Activated CD8-positive, alpha-beta T cell treated with anti-CD3 and anti-CD28 coated beads, Interleukin-2, amount 10 ng/mL, durations not matched to agents 7 days and 5 days (primary cell): ENCODE measurements around the gene SHKBP1. TPM values are rescaled to one million over a fixed set of nuclear protein-coding genes. Genes with fewer than 3 reads are reported as not detected.
A peak's percentile ranks its signal among the peaks of the same experiment; 100 is the strongest.

Experiments used
- ATAC-seq: fragments of 150-1000 bp; cut with Tn5 transposase; one replicate; pipeline ENCODE4 v1.10.0; 2021; ENCODE audit warnings: moderate library complexity
- CTCF ChIA-PET: fragments of 350-600 bp; sonication (Branson Sonifier 250); formaldehyde crosslinking; loops from one replicate; lab custom pipeline; 2021; ENCODE audit warnings: antibody characterized with exemption; lab: Charles Lee
- POLR2A ChIA-PET: fragments of 350-600 bp; sonication (Branson Sonifier 250); formaldehyde crosslinking; loops from one replicate; lab custom pipeline; 2021; ENCODE audit warnings: antibody characterized with exemption; lab: Charles Lee
- DNase-seq: peaks from one replicate; pipeline ENCODE4 v3.0.0-alpha.2; 2020
- H3K27ac Mint-ChIP-seq: one replicate; pipeline ENCODE4 v1.8.0; 2021; ENCODE audit warnings: mild to moderate bottlenecking, mixed read lengths
- H3K27me3 Mint-ChIP-seq: one replicate; pipeline ENCODE4 v1.8.0; 2021; ENCODE audit warnings: low read depth, mixed read lengths
- H3K36me3 Mint-ChIP-seq: one replicate; pipeline ENCODE4 v1.8.0; 2021; ENCODE audit warnings: low read depth, mixed read lengths
- H3K4me1 Mint-ChIP-seq: one replicate; pipeline ENCODE4 v1.8.0; 2021; ENCODE audit warnings: low read depth, mixed read lengths
- H3K4me3 Mint-ChIP-seq: one replicate; pipeline ENCODE4 v1.8.0; 2021; ENCODE audit warnings: mild to moderate bottlenecking, mixed read lengths
- H3K9me3 Mint-ChIP-seq: one replicate; pipeline ENCODE4 v1.8.0; 2022; ENCODE audit warnings: mixed read lengths; ENCODE audit not compliant: insufficient read depth
- total RNA-seq, 2 experiments: library from RNA; stranded (reverse); gene quantifications; one replicate each; pipeline ENCODE4 v1.2.3, GENCODE V29; 2021

The SHKBP1 gene
- total RNA-seq: 100 to 1,000 TPM; 116 to 124 TPM

GRCh38 chr19:40576585-40577451 is at the start of gene SHKBP1:
Gene SHKBP1 (plus strand): TSS chr19:40576873. CDS start chr19:40576900, 27 bp downstream.
- ATAC-seq (peak; percentile 100), DNase-seq (peak; percentile 96)
- Mint-ChIP-seq H3K36me3 (peaks cover 23% of the 10 kb centered on the region), H3K4me1 (peaks cover 20% of the 10 kb centered on the region), H3K4me3 (peak within 1 kb of the TSS; percentile 72), H3K9me3 (no peaks in the 10 kb centered on the region), H3K27me3 (no peaks in the 10 kb centered on the region), H3K27ac (peak within 1 kb of the TSS; percentile 82)
- CTCF ChIA-PET: interaction anchor here (1.7 kb wide), 1 partner anchor 27 kb away, joined by 6 read pairs; no protein-coding TSS in a partner anchor
- POLR2A ChIA-PET: no interaction called here

- POLR2A ChIA-PET: no interaction called here
- H3K4me3 Mint-ChIP-seq: no peak overlapping the region
- CTCF ChIA-PET: no interaction called here
- DNase-seq: no peak
- H3K27me3 Mint-ChIP-seq: peaks cover 22% of the 10 kb centered on the region
- no peak for ATAC-seq
- H3K27ac Mint-ChIP-seq: no peak overlapping the region
- peaks cover 14% of the 10 kb centered on the region for H3K4me1 Mint-ChIP-seq
- no peaks in the 10 kb centered on the region for H3K9me3 Mint-ChIP-seq
- H3K36me3 Mint-ChIP-seq: no peaks in the 10 kb centered on the region
Measured at GRCh38 chr19:40528078-40528477, 48.6 kb upstream of the SHKBP1 start.

- H3K4me3 Mint-ChIP-seq: no peak overlapping the region
- H3K9me3 Mint-ChIP-seq: no peaks in the 10 kb centered on the region
- no peak for DNase-seq
- CTCF ChIA-PET: interaction anchor here (0.9 kb wide), 1 partner anchor 224 kb away, joined by 3 read pairs; no protein-coding TSS in a partner anchor
- peaks cover 14% of the 10 kb centered on the region for H3K4me1 Mint-ChIP-seq
- POLR2A ChIA-PET: no interaction called here
- no peaks in the 10 kb centered on the region for H3K36me3 Mint-ChIP-seq
- ATAC-seq: no peak
- H3K27me3 Mint-ChIP-seq: peaks cover 24% of the 10 kb centered on the region
- H3K27ac Mint-ChIP-seq: no peak overlapping the region
Measured at GRCh38 chr19:40528533-40529092, 48.1 kb upstream of the SHKBP1 start.

- POLR2A ChIA-PET: no interaction called here
- no peak overlapping the region for H3K27ac Mint-ChIP-seq
Measured at GRCh38 chr19:40529093-40529954, 47.3 kb upstream of the SHKBP1 start.

GRCh38 chr19:40530091-40530901 is 46.4 kb upstream of the SHKBP1 start:
- ChIA-PET POLR2A (no interaction called here), CTCF (interaction anchor here (1.0 kb wide), 2 partner anchors 29 to 67 kb away, joined by 3 read pairs; no protein-coding TSS in a partner anchor)
- no peaks in the 10 kb centered on the region for H3K36me3 Mint-ChIP-seq
- peaks cover 14% of the 10 kb centered on the region for H3K4me1 Mint-ChIP-seq
- H3K27me3 Mint-ChIP-seq: peaks cover 23% of the 10 kb centered on the region
- no peak overlapping the region for H3K27ac Mint-ChIP-seq
- DNase-seq (peak; percentile 43), ATAC-seq (no peak)
- H3K4me3 Mint-ChIP-seq: no peak overlapping the region
- no peaks in the 10 kb centered on the region for H3K9me3 Mint-ChIP-seq

More at GRCh38 chr19:40529093-40529954, 47.3 kb upstream of the SHKBP1 start:
- peaks cover 14% of the 10 kb centered on the region for H3K4me1 Mint-ChIP-seq
- H3K9me3 Mint-ChIP-seq: no peaks in the 10 kb centered on the region
- peaks cover 27% of the 10 kb centered on the region for H3K27me3 Mint-ChIP-seq
- CTCF ChIA-PET: interaction anchor here (0.9 to 1.0 kb wide), 3 partner anchors 28 to 225 kb away, joined by 3 read pairs; no protein-coding TSS in a partner anchor
- peak; percentile 75 for ATAC-seq
- peak; percentile 91 for DNase-seq
- peak overlapping the region; percentile 44 for H3K4me3 Mint-ChIP-seq
- H3K36me3 Mint-ChIP-seq: no peaks in the 10 kb centered on the region

- no peaks in the 10 kb centered on the region for H3K9me3 Mint-ChIP-seq
- no peak overlapping the region for H3K4me3 Mint-ChIP-seq
- H3K27ac Mint-ChIP-seq: no peak overlapping the region
- peaks cover 25% of the 10 kb centered on the region for H3K27me3 Mint-ChIP-seq
- CTCF ChIA-PET: interaction anchor here (0.6 to 2.1 kb wide), 3 partner anchors 10 to 40 kb away, joined by 3 to 9 read pairs (median 3); no protein-coding TSS in a partner anchor
- H3K4me1 Mint-ChIP-seq: peaks cover 14% of the 10 kb centered on the region
- H3K36me3 Mint-ChIP-seq: no peaks in the 10 kb centered on the region
- ATAC-seq (no peak), DNase-seq (no peak)
- POLR2A ChIA-PET: no interaction called here
Measured at GRCh38 chr19:40533508-40533907, 43.2 kb upstream of the SHKBP1 start.

GRCh38 chr19:40534148-40534547 is 42.5 kb upstream of the SHKBP1 start:
- peaks cover 10% of the 10 kb centered on the region for H3K4me1 Mint-ChIP-seq
- no peaks in the 10 kb centered on the region for H3K9me3 Mint-ChIP-seq
- H3K27me3 Mint-ChIP-seq: peaks cover 25% of the 10 kb centered on the region
- POLR2A ChIA-PET: no interaction called here
- CTCF ChIA-PET: interaction anchor here (0.6 to 1.0 kb wide), 3 partner anchors 39 to 928 kb away, joined by 3 to 6 read pairs (median 4); no protein-coding TSS in a partner anchor
- no peak overlapping the region for H3K27ac Mint-ChIP-seq
- DNase-seq (no peak), ATAC-seq (no peak)
- H3K4me3 Mint-ChIP-seq: no peak overlapping the region
- no peaks in the 10 kb centered on the region for H3K36me3 Mint-ChIP-seq

- Mint-ChIP-seq H3K27ac (no peak overlapping the region), H3K4me1 (no peaks in the 10 kb centered on the region), H3K27me3 (peaks cover 2% of the 10 kb centered on the region)
Measured at GRCh38 chr19:40539070-40539469, 37.6 kb upstream of the SHKBP1 start.

GRCh38 chr19:40542202-40542859 is 34.3 kb upstream of the SHKBP1 start:
- ChIA-PET POLR2A (no interaction called here), CTCF (interaction anchor here (0.7 kb wide), 1 partner anchor 666 kb away, joined by 3 read pairs; no protein-coding TSS in a partner anchor)
- Mint-ChIP-seq H3K27ac (no peak overlapping the region), H3K4me3 (no peak overlapping the region), H3K4me1 (no peaks in the 10 kb centered on the region), H3K9me3 (peaks cover 3% of the 10 kb centered on the region), H3K27me3 (peaks cover 8% of the 10 kb centered on the region), H3K36me3 (peaks cover 2% of the 10 kb centered on the region)
- no peak for DNase-seq
- no peak for ATAC-seq

More at GRCh38 chr19:40539070-40539469, 37.6 kb upstream of the SHKBP1 start:
- no peaks in the 10 kb centered on the region for H3K36me3 Mint-ChIP-seq
- CTCF ChIA-PET: no interaction called here
- ATAC-seq (no peak), DNase-seq (no peak)
- H3K9me3 Mint-ChIP-seq: no peaks in the 10 kb centered on the region
- POLR2A ChIA-PET: no interaction called here
- no peak overlapping the region for H3K4me3 Mint-ChIP-seq

- DNase-seq (no peak), ATAC-seq (no peak)
- ChIA-PET POLR2A (no interaction called here), CTCF (interaction anchor here (0.7 kb wide), 1 partner anchor 91 kb away, joined by 3 read pairs; no protein-coding TSS in a partner anchor)
- no peaks in the 10 kb centered on the region for H3K4me1 Mint-ChIP-seq
- H3K9me3 Mint-ChIP-seq: peaks cover 3% of the 10 kb centered on the region
- peaks cover 2% of the 10 kb centered on the region for H3K36me3 Mint-ChIP-seq
- no peak overlapping the region for H3K27ac Mint-ChIP-seq
- peaks cover 11% of the 10 kb centered on the region for H3K27me3 Mint-ChIP-seq
- H3K4me3 Mint-ChIP-seq: no peak overlapping the region
Measured at GRCh38 chr19:40543029-40543597, 33.6 kb upstream of the SHKBP1 start.
